GM18511 (cell line): Measurements from ENCODE around the gene CWC15.
"Not testable (repeated sequence)": the region's sequence is repeated elsewhere in the genome, so short reads cannot be mapped to it uniquely, and the experiment has no call there.

Experiments used
- ATAC-seq: cut with Tn5 transposase; IDR thresholded peaks from one replicate; pipeline ENCODE4 v1.9.1; 2021; ENCODE audit warnings: mild to moderate bottlenecking, moderate library complexity; ENCODE audit not compliant: unreplicated experiment

Gene CWC15

DNA sequence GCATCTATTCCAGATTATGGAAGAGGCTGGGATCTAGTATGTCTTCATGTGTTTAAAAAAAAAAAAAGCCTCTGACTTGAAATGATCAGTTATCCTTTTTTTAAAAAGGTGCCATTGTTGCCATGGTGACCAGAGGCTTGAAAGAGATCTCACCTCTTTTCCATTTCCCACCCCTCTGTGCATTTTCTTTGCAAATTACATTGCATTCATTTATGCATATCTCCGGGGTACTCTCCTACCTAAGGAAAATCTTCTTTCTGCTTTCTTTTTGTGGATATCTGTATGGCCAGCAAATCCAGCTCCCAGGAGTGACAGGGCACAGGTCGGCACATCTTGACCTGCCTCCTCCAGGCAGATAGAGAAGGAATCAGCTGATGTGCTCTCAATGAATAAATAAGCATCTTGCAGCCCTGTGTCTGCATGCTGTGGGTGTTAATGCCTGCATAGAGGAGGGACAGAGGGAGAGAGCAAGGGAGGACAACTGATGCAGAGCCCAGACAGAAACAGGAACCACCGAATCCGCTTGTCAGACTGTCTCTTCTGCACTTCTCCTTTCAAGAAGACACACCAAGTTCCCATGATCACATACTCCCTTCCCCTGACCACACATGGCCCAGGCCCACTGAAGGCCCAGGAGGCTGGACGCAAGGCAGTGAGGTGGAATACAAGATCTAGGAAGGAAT lies 50.9 kb downstream of the CWC15 start:
- no peak for ATAC-seq

DNA sequence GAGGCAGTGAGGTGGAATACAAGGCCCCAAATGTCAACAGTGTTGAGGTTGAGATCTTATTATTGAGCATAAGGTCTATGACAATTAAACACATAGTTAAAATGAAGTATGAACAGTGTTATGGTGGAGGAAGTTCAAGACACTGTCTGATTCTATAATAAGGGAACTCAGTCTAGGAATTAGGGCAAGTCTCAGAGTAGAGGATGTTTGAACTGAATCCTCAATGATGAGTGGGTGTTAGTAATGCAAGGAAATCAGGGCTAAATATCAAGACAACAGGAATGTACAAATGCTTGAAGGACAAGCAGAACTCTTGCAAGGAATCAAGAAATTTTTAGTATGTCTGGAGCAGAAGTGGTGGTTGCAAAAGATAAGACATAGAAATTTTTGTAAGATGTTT lies 53.0 kb downstream of the CWC15 start:
- no peak for ATAC-seq

DNA sequence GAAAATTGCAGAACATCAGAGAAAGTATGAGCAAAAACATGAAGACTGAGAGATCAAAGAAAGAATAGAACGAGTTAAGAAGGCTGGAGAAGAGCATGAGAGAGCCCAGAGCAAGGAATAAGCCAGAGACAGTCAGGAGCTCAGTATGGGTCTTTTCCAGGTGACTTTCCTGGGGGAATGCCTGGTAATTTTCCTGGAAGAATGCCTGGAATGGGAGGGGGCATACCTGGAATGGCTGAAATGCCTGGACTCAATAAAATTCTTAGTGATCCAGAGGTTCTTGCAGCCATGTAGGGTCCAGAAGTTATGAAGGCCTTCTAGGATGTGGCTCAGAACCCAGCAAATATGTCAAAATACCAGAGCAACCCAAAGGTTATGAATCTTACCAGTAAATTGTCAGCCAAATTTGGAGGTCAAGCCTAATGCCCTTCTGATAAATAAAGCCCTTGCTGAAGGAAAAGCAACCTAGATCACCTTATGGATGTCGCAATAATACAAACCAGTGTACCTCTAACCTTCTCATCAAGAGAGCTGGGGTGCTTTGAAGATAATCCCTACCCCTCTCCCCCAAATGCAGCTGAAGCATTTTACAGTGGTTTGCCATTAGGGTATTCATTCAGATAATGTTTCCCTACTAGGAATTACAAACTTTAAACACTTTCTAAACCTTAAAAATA lies 59.5 kb downstream of the CWC15 start:
- not testable (repeated sequence) for ATAC-seq

DNA sequence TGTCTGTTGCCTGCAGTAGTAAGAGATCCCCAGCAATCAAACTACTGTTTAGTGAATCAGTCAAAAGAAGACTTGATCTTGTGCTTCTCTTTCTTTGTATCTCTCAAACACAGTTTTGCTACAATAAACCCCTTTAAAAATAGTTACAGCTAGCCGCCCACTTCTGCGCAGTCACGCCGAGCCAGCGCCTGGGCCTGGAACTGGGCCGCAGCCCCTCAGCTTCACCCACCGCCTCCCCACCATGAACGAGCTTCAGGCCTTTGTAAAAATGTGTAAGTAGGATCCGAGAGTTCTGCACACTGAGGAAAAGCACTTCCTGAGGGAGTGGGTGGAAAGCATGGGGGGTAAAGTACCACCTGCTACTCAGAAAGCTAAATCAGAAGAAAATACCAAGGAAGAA lies 60.5 kb downstream of the CWC15 start:
- no peak for ATAC-seq
